Measurements from ENCODE around the gene GTPBP6.

GTPBP6 gene

DNA sequence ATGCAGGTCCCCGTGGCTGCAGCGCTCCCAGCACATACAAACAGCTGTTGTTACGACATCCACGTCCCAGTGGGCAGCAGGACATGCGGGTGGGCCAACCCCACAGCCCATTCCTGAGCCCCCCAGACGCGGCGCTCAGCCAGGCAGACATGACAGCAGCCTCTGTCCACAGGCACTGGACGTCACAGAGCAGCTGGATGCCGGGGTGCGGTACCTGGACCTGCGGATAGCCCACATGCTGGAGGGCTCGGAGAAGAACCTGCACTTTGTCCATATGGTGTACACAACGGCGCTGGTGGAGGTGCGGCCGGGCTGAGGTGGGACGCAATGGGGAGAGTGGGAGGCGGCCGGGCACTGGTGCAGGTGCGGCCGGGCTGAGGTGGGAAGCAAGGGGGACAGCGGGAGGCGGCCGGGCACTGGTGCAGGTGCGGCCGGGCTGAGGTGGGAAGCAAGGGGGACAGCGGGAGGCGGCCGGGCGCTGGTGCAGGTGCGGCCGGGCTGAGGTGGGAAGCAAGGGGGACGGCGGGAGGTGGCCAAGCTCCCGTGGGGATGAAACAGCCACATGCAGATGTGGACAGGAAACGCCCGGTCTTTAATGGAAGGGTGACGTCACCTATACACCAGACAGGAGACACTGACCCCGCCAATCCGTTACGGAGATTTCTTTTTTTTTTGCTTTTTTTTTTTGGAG, 28.0 kb downstream of the GTPBP6 start:
- ATAC-seq: no peak

DNA sequence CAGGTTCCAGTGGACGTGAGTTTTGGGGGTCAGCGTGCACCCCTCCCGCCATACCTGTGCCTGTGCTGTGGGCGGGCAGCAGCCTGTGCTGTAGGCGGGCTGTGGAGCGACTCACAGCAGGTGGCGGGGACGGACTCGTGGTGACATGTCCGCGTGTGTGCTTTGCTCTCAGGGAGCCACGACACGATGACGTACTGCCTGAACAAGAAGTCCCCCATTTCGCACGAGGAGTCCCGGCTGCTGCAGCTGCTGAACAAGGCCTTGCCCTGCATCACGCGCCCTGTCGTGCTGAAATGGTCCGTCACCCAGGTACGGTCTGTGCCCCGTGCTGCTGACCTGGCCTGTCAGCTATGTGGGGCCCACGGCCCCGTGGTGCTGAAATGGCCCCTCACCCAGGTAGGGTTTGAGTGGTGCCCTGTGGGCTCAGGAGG, 30.0 kb downstream of the GTPBP6 start:
- ATAC-seq: no peak
- TF ChIP-seq, protein P1, sequence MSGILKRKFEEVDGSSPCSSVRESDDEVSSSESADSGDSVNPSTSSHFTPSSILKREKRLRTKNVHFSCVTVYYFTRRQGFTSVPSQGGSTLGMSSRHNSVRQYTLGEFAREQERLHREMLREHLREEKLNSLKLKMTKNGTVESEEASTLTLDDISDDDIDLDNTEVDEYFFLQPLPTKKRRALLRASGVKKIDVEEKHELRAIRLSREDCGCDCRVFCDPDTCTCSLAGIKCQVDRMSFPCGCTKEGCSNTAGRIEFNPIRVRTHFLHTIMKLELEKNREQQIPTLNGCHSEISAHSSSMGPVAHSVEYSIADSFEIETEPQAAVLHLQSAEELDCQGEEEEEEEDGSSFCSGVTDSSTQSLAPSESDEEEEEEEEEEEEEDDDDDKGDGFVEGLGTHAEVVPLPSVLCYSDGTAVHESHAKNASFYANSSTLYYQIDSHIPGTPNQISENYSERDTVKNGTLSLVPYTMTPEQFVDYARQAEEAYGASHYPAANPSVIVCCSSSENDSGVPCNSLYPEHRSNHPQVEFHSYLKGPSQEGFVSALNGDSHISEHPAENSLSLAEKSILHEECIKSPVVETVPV (CRISPR knock-in tag; IDR thresholded peaks at IDR 0.05): no peak
- TF ChIP-seq SNAI2 (CRISPR knock-in tag; IDR thresholded peaks at IDR 0.05) (no peak), RARB (CRISPR knock-in tag; IDR thresholded peaks at IDR 0.05) (no peak), GLIS3 (CRISPR knock-in tag; IDR thresholded peaks at IDR 0.05) (no peak), TOX (CRISPR knock-in tag; IDR thresholded peaks at IDR 0.05; ENCODE audit: borderline replicate concordance) (no peak), ZC3H10 (CRISPR knock-in tag; IDR thresholded peaks at IDR 0.05) (no peak), OSR1 (CRISPR knock-in tag; IDR thresholded peaks at IDR 0.05) (no peak)
- TF ChIP-seq, protein P2, sequence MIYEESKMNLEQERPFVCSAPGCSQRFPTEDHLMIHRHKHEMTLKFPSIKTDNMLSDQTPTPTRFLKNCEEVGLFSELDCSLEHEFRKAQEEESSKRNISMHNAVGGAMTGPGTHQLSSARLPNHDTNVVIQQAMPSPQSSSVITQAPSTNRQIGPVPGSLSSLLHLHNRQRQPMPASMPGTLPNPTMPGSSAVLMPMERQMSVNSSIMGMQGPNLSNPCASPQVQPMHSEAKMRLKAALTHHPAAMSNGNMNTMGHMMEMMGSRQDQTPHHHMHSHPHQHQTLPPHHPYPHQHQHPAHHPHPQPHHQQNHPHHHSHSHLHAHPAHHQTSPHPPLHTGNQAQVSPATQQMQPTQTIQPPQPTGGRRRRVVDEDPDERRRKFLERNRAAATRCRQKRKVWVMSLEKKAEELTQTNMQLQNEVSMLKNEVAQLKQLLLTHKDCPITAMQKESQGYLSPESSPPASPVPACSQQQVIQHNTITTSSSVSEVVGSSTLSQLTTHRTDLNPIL (CRISPR knock-in tag; IDR thresholded peaks at IDR 0.05; ENCODE audit: low read depth): no peak
- TF ChIP-seq, protein P3, sequence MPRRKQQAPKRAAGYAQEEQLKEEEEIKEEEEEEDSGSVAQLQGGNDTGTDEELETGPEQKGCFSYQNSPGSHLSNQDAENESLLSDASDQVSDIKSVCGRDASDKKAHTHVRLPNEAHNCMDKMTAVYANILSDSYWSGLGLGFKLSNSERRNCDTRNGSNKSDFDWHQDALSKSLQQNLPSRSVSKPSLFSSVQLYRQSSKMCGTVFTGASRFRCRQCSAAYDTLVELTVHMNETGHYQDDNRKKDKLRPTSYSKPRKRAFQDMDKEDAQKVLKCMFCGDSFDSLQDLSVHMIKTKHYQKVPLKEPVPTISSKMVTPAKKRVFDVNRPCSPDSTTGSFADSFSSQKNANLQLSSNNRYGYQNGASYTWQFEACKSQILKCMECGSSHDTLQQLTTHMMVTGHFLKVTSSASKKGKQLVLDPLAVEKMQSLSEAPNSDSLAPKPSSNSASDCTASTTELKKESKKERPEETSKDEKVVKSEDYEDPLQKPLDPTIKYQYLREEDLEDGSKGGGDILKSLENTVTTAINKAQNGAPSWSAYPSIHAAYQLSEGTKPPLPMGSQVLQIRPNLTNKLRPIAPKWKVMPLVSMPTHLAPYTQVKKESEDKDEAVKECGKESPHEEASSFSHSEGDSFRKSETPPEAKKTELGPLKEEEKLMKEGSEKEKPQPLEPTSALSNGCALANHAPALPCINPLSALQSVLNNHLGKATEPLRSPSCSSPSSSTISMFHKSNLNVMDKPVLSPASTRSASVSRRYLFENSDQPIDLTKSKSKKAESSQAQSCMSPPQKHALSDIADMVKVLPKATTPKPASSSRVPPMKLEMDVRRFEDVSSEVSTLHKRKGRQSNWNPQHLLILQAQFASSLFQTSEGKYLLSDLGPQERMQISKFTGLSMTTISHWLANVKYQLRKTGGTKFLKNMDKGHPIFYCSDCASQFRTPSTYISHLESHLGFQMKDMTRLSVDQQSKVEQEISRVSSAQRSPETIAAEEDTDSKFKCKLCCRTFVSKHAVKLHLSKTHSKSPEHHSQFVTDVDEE (CRISPR knock-in tag; IDR thresholded peaks at IDR 0.05): no peak

More for the DNA sequence above, 28.0 kb downstream of the GTPBP6 start:
- TF ChIP-seq ZNF565 (CRISPR knock-in tag; conservative IDR thresholded peaks at IDR 0.05; ENCODE audit: low read depth): no peak
- TF ChIP-seq OSR1 (CRISPR knock-in tag; IDR thresholded peaks at IDR 0.05): no peak
- TF ChIP-seq ZNF8 (CRISPR knock-in tag; IDR thresholded peaks at IDR 0.05): no peak
- TF ChIP-seq RARB (CRISPR knock-in tag; IDR thresholded peaks at IDR 0.05): no peak
- no peak for TF ChIP-seq ZNF70 (CRISPR knock-in tag; IDR thresholded peaks at IDR 0.05)
- TF ChIP-seq, protein P2 (CRISPR knock-in tag; IDR thresholded peaks at IDR 0.05; ENCODE audit: low read depth): no peak
- TF ChIP-seq ISL1 (CRISPR knock-in tag; IDR thresholded peaks at IDR 0.05): no peak
- no peak for TF ChIP-seq ZC3H10 (CRISPR knock-in tag; IDR thresholded peaks at IDR 0.05)
- TF ChIP-seq, protein P3 (CRISPR knock-in tag; IDR thresholded peaks at IDR 0.05): no peak
- no peak for TF ChIP-seq TOX (CRISPR knock-in tag; IDR thresholded peaks at IDR 0.05; ENCODE audit: borderline replicate concordance)
- no peak for TF ChIP-seq CSDC2 (CRISPR knock-in tag; IDR thresholded peaks at IDR 0.05)
- no peak for TF ChIP-seq ZFP30 (CRISPR knock-in tag; IDR thresholded peaks at IDR 0.05)
- TF ChIP-seq, protein P4, sequence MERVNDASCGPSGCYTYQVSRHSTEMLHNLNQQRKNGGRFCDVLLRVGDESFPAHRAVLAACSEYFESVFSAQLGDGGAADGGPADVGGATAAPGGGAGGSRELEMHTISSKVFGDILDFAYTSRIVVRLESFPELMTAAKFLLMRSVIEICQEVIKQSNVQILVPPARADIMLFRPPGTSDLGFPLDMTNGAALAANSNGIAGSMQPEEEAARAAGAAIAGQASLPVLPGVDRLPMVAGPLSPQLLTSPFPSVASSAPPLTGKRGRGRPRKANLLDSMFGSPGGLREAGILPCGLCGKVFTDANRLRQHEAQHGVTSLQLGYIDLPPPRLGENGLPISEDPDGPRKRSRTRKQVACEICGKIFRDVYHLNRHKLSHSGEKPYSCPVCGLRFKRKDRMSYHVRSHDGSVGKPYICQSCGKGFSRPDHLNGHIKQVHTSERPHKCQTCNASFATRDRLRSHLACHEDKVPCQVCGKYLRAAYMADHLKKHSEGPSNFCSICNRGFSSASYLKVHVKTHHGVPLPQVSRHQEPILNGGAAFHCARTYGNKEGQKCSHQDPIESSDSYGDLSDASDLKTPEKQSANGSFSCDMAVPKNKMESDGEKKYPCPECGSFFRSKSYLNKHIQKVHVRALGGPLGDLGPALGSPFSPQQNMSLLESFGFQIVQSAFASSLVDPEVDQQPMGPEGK (CRISPR knock-in tag; IDR thresholded peaks at IDR 0.05; ENCODE audit: borderline replicate concordance): no peak
- no peak for TF ChIP-seq GLIS3 (CRISPR knock-in tag; IDR thresholded peaks at IDR 0.05)
- no peak for TF ChIP-seq ARNTL (CRISPR knock-in tag; IDR thresholded peaks at IDR 0.05; ENCODE audit: borderline replicate concordance, low read depth)
- TF ChIP-seq, protein P1 (CRISPR knock-in tag; IDR thresholded peaks at IDR 0.05): no peak
- TF ChIP-seq, protein P5, sequence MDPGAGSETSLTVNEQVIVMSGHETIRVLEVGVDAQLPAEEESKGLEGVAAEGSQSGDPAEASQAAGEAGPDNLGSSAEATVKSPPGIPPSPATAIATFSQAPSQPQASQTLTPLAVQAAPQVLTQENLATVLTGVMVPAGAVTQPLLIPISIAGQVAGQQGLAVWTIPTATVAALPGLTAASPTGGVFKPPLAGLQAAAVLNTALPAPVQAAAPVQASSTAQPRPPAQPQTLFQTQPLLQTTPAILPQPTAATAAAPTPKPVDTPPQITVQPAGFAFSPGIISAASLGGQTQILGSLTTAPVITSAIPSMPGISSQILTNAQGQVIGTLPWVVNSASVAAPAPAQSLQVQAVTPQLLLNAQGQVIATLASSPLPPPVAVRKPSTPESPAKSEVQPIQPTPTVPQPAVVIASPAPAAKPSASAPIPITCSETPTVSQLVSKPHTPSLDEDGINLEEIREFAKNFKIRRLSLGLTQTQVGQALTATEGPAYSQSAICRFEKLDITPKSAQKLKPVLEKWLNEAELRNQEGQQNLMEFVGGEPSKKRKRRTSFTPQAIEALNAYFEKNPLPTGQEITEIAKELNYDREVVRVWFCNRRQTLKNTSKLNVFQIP (CRISPR knock-in tag; IDR thresholded peaks at IDR 0.05; ENCODE audit: borderline replicate concordance, low read depth): no peak
- no peak for TF ChIP-seq BACH2 (CRISPR knock-in tag; IDR thresholded peaks at IDR 0.05; ENCODE audit: borderline replicate concordance)
- no peak for TF ChIP-seq ESRRG (CRISPR knock-in tag; IDR thresholded peaks at IDR 0.05)

All from SK-N-SH treated with all-trans-retinoic acid at 6 μM for 48 hours (cell line).